ES-I3 (cell line): ENCODE measurements around the gene TRAPPC8.
"Not testable (repeated sequence)": the region's sequence is repeated elsewhere in the genome, so short reads cannot be mapped to it uniquely, and the experiment has no call there.

Experiments
- H3K36me3 ChIP-seq: 2 replicates; pipeline ENCODE4 v1.6.1; 2013; ENCODE audit warnings: mild to moderate bottlenecking, low read length, control low read depth, moderate library complexity; ENCODE audit not compliant: insufficient read depth
- H3K4me1 ChIP-seq: 2 replicates; pipeline ENCODE4 v1.6.1; 2013; ENCODE audit warnings: mild to moderate bottlenecking, control low read depth, low read length; ENCODE audit not compliant: insufficient read depth
- H3K9ac ChIP-seq: 2 replicates; pipeline ENCODE4 v1.6.1; 2013; ENCODE audit warnings: low read depth, mild to moderate bottlenecking, low read length, moderate library complexity
- H3K9me3 ChIP-seq: 2 replicates; pipeline ENCODE4 v1.6.1; 2013; ENCODE audit warnings: mild to moderate bottlenecking, low read length, moderate library complexity; ENCODE audit not compliant: control insufficient read depth, insufficient read depth

TRAPPC8 gene

GRCh38 chr18:31953699-31954098, 10.8 kb upstream of the TRAPPC8 start:
- H3K36me3 ChIP-seq, H3K9ac ChIP-seq, H3K9me3 ChIP-seq: not testable (repeated sequence)
- peaks cover 11% of the 10 kb centered on the region for H3K4me1 ChIP-seq

GRCh38 chr18:31952223-31952622, 9.3 kb upstream of the TRAPPC8 start:
- peaks cover 11% of the 10 kb centered on the region for H3K4me1 ChIP-seq
- H3K9ac ChIP-seq, result no peak overlapping the region
- H3K9me3 ChIP-seq, result peaks cover 3% of the 10 kb centered on the region; the same call in 1 of the 2 replicates
- no peaks in the 10 kb centered on the region for H3K36me3 ChIP-seq

GRCh38 chr18:31950583-31950982, 7.7 kb upstream of the TRAPPC8 start:
- H3K9me3 ChIP-seq, result peaks cover 3% of the 10 kb centered on the region; the same call in 1 of the 2 replicates
- no peaks in the 10 kb centered on the region for H3K36me3 ChIP-seq
- no peak overlapping the region for H3K9ac ChIP-seq
- H3K4me1 ChIP-seq, result peaks cover 11% of the 10 kb centered on the region

GRCh38 chr18:31948349-31948748, 5.4 kb upstream of the TRAPPC8 start:
- H3K36me3 ChIP-seq, H3K4me1 ChIP-seq, H3K9ac ChIP-seq, H3K9me3 ChIP-seq: not testable (repeated sequence)

GRCh38 chr18:31946305-31947046, 3.5 kb upstream of the TRAPPC8 start:
- H3K9ac ChIP-seq, result no peak overlapping the region
- peaks cover 7% of the 10 kb centered on the region for H3K4me1 ChIP-seq
- peaks cover 3% of the 10 kb centered on the region; the same call in 1 of the 2 replicates for H3K9me3 ChIP-seq
- no peaks in the 10 kb centered on the region for H3K36me3 ChIP-seq

- Histone ChIP-seq H3K4me1 (peaks cover 3% of the 10 kb centered on the region; the same call in 1 of the 2 replicates), H3K9ac (peak overlapping the region; percentile 99), H3K36me3 (no peaks in the 10 kb centered on the region), H3K9me3 (peaks cover 3% of the 10 kb centered on the region; the same call in 1 of the 2 replicates)
These were observed 1.2 kb upstream of the TRAPPC8 start for GRCh38 chr18:31943878-31944816.

GRCh38 chr18:31942291-31942998, 483 bp downstream of the TRAPPC8 start:
- Histone ChIP-seq H3K9ac (peak overlapping the region; percentile 89), H3K4me1 (peaks cover 3% of the 10 kb centered on the region; the same call in 1 of the 2 replicates), H3K36me3 (no peaks in the 10 kb centered on the region), H3K9me3 (no peaks in the 10 kb centered on the region; the same call in 1 of the 2 replicates)

- H3K9ac ChIP-seq, result peak overlapping the region; percentile 89; the same call in 1 of the 2 replicates
- H3K9me3 ChIP-seq, result no peaks in the 10 kb centered on the region
- H3K36me3 ChIP-seq, result no peaks in the 10 kb centered on the region
- peaks cover 3% of the 10 kb centered on the region; the same call in 1 of the 2 replicates for H3K4me1 ChIP-seq
These were observed 1.7 kb downstream of the TRAPPC8 start for GRCh38 chr18:31941010-31941809.

GRCh38 chr18:31934773-31935172, 8.2 kb downstream of the TRAPPC8 start:
- not testable (repeated sequence) for H3K9ac ChIP-seq, H3K4me1 ChIP-seq, H3K36me3 ChIP-seq, H3K9me3 ChIP-seq

GRCh38 chr18:31931886-31932240, 11.1 kb downstream of the TRAPPC8 start:
- peaks cover 5% of the 10 kb centered on the region; the same call in 1 of the 2 replicates for H3K36me3 ChIP-seq
- H3K9me3 ChIP-seq, result no peaks in the 10 kb centered on the region
- no peaks in the 10 kb centered on the region for H3K4me1 ChIP-seq
- no peak overlapping the region for H3K9ac ChIP-seq

GRCh38 chr18:31931163-31931885, 11.6 kb downstream of the TRAPPC8 start:
- no peaks in the 10 kb centered on the region for H3K4me1 ChIP-seq
- no peak overlapping the region for H3K9ac ChIP-seq
- no peaks in the 10 kb centered on the region for H3K9me3 ChIP-seq
- peaks cover 5% of the 10 kb centered on the region for H3K36me3 ChIP-seq

GRCh38 chr18:31929273-31929672, 13.7 kb downstream of the TRAPPC8 start:
- H3K9ac ChIP-seq, result no peak overlapping the region
- no peaks in the 10 kb centered on the region for H3K9me3 ChIP-seq
- H3K36me3 ChIP-seq, result peaks cover 5% of the 10 kb centered on the region
- no peaks in the 10 kb centered on the region for H3K4me1 ChIP-seq

- not testable (repeated sequence) for H3K9ac ChIP-seq, H3K9me3 ChIP-seq, H3K4me1 ChIP-seq, H3K36me3 ChIP-seq
These were observed 15.9 kb downstream of the TRAPPC8 start for GRCh38 chr18:31926988-31927387.
